Activated CD4-positive, alpha-beta T cell treated with anti-CD3 and anti-CD28 coated beads, Interleukin-2, amount 50 U/mL, for 1 hour (primary cell): ENCODE measurements around the gene DDX54.
"Not testable (repeated sequence)": the region's sequence is repeated elsewhere in the genome, so short reads cannot be mapped to it uniquely, and the experiment has no call there.

Source experiments
- DNase-seq: peaks from one replicate; pipeline ENCODE4 v3.0.0-alpha.2; 2020

DDX54 gene

GRCh38 chr12:113161415-113162016 is 23.8 kb downstream of the DDX54 start:
- no peak for DNase-seq

GRCh38 chr12:113159937-113160336 is 25.3 kb downstream of the DDX54 start:
- DNase-seq: no peak

- no peak for DNase-seq
Measured at GRCh38 chr12:113158439-113159203, 26.7 kb downstream of the DDX54 start.

- DNase-seq: no peak
Measured at GRCh38 chr12:113157218-113157859, 27.9 kb downstream of the DDX54 start.

GRCh38 chr12:113155646-113156045 is 29.6 kb downstream of the DDX54 start:
- no peak for DNase-seq

- DNase-seq: no peak
Measured at GRCh38 chr12:113155060-113155459, 30.2 kb downstream of the DDX54 start.

DNA sequence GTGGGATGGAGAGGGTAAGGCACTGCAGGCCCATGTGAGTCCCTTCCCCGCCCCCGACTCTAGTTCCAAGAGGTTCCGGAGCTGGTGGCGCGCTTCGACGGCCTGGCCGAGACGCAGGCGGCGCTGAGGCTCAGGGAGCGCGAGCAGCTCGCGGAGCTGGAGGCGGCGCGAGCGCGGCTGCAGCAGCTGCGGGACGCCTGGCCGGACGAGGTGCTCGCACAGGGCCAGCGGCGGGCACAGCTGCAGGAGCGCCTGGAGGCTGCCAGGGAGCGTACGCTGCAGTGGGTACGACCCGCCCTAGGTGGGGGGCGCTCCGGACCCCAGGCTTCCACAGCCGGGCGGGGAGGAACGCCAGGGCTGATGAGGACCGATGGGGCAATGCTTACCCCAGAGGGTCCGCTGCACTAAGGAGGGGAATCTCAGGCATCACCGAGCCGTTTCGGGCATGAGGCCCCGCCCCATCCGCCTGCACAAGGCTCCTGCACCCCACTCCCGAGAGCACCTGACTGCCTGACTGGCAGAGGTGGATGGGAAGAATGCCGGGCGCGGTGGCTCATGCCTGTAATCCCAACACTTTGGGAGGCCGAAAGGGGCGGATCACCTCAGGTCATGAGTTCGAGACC is 30.8 kb downstream of the DDX54 start:
- DNase-seq: peak; percentile 18

DNA sequence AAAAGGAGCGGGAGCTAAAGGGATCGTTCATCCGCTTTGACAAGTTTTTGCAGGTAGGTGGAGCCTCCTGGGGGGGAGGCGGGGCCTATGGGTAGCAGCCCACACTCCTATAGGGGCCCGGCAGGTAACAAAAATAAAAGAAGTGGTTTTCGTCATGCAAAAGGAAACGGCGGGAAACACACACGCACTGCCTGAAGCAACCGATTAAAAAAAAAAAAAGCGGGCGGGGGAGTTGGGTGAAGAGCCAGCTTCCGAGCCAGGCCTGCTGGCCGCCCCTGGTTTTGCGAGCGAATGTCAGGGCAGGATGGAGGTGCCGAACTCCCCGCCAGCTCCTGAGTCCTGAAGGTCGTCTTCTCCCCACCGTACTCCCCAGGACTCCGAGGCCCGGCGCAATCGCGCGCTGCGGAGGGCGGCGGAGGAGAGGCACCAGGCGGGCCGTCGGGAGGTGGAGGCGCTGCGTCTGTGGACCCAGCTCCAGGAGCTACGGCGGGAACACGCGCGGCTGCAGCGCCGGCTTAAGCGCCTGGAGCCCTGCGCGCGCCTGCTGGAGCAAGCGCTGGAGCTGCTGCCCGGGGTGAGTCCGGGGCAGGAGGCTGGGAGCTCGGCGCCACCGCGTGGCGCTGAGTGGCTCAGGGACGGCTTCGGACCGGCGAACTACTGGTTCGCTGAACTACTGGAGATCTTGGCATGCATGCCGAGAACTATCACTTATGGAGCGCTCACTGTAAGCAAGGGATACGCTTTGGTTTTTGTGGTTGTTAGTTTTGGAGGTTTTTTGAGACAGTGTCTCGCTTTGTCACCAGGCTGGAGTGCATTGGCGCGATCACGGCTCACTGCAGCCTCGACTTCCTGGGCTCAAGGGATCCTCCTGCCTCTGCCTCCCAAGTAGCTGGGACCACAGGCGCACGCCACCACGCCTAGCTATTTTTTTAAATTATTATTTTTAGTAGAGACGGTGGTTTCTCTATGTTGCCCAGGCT is 32.2 kb downstream of the DDX54 start:
- DNase-seq: peak; percentile 65

- DNase-seq: no peak
Measured at GRCh38 chr12:113152196-113152834, 33.0 kb downstream of the DDX54 start.

GRCh38 chr12:113151655-113152054 is 33.6 kb downstream of the DDX54 start:
- no peak for DNase-seq

- peak; percentile 32 for DNase-seq
Measured at GRCh38 chr12:113149361-113150150, 35.7 kb downstream of the DDX54 start, which contains the start of gene CFAP73. Gene CFAP73 (plus strand): TSS chr12:113149724. CDS start chr12:113149858, 134 bp downstream.

- DNase-seq: no peak
Measured at GRCh38 chr12:113146999-113147398, 38.3 kb downstream of the DDX54 start.

DNA sequence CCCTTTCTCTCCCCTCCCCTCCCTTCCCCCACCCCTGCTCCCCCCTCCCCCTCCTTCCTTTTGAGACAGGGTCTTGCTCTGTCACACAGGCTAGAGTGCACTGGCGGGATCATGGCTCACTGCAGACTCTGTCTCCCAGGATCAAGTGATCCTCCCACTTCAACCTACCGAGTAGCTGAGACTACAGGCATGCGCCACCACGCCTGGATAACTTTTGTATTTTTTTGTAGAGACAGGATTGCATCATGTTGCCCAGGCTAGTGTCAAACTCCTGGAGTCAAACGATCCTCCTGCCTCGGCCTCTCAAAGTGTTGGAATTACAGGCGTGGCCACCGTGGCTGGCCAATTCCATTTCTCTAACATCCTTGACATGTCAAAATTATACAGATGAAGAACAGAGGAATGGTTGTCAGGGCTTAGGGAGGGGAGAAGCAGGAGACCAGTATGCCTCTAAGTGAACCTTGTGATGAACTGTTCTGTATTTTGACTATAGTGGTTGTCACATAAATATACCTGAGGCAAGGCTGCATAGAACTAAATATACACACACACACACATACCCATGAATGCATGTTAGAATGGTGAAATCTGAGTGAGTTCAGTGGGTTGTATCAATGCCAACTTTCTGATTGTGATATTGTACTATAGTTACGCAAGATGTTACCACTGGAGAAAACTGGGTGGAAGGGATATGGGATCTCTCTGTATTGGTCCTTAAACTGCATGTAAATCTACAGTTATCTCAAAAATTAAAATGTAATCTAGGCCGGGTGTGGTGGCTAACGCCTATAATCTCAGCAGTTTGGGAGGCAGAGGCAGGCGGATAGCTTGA is 39.3 kb downstream of the DDX54 start:
- DNase-seq: no peak

- DNase-seq: no peak
Measured at GRCh38 chr12:113144806-113145205, 40.5 kb downstream of the DDX54 start.

DNA sequence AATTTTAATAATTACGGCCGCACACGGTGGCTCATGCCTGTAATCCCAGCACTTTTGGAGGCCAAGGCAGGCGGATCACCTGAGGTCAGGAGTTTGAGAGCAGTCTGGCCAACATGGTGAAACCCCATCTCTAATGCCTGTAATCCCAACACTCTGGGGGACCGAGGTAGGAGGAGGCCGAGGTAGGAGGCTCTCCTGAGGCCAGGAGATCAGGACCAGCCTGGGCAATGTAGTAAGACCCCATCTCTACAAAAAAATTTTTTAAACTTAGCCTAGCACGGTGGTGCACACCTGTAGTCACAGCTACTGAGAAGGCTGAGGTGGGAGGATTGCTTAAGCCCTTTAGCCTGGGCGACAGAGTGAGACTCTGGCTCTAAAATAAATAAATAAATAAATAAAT is 41.3 kb downstream of the DDX54 start:
- DNase-seq: no peak

DNA sequence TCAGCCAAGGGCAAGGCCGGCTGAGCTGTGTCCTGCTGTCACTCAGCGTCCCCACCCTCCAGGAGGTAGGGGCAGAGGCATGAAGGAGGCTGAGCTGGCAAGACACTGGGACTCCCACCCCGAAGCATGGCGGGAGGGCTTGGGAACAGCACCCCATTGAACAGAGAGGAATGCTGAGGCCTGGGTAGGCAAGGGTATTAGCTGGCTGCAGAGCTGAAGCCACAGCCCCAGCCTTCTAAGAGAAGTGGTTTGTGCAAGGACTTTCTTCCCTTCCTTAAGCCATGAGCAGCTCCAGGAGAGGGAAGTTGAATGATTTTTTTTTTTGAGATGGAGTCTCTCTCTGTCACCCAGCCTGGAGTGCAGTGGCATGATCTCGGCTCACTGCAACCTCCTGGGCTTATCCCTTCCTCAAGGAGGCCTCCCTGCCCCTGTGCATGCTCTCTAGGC is 42.4 kb downstream of the DDX54 start:
- no peak for DNase-seq

- DNase-seq: no peak
Measured at GRCh38 chr12:113142173-113142885, 42.9 kb downstream of the DDX54 start.

DNA sequence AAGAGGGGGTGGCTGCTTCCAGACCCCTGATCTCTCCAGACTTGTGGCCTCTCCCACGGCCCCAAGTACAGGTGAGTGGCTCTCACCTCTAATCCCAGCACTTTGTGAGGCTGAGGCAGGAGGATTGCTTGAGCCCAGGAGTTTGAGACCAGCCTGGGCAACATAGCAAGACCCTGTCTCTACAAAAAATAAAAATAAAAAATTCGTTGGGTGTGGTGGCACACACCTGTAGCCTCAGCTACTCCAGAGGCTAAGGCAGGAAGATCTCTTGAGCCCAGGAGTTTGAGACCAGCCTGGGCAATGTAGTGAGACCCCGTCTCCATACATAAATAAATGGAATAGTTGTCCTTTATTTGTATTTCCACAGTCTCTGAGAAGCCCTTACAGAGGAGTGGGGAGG is 43.6 kb downstream of the DDX54 start:
- not testable (repeated sequence) for DNase-seq

DNA sequence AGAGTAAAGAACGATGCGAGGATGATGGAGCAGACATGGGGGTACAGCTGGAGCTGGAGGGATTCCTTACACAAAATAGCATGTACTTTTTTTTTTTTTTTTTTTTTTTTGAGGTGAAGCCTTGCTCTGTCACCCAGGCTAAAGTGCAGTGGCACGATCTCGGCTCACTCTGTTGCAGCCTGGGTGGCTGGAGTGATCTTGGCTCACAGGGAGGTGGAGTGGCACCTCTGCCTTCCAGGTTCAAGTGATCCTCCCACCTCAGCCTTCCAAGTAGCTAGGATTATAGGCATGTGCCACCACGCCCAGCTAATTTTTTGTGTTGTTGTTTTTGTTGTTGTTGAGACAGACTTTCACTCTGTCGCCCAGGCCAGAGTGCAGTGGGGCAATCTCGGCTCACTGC is 44.6 kb downstream of the DDX54 start:
- no peak for DNase-seq
